Measurements from ENCODE around the gene LEP. TPM values are rescaled to one million over a fixed set of nuclear protein-coding genes. Genes with fewer than 3 reads are reported as not detected.

The LEP gene
- not detected in 2 replicates for total RNA-seq
- polyA plus RNA-seq: not detected in 2 replicates

DNA sequence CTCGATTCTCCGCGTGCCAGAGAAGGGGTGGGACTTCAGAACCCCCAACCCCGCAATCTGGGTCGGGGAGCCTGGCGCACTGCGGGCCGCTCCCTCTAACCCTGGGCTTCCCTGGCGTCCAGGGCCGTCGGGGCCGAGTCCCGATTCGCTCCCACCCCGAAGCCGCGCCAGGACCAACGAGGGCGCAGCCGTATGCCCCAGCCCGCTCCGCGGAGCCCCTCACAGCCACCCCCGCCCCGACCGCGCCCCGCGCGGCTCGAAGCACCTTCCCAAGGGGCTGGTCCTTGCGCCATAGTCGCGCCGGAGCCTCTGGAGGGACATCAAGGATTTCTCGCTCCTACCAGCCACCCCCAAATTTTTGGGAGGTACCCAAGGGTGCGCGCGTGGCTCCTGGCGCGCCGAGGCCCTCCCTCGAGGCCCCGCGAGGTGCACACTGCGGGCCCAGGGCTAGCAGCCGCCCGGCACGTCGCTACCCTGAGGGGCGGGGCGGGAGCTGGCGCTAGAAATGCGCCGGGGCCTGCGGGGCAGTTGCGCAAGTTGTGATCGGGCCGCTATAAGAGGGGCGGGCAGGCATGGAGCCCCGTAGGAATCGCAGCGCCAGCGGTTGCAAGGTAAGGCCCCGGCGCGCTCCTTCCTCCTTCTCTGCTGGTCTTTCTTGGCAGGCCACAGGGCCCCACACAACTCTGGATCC is at the start of gene LEP:
Gene LEP, plus strand, starts transcription at position 583 of the 691 bp plus-strand sequence. CDS start 10,741 bp downstream, outside the sequence.
- Histone ChIP-seq H3K27me3 (no peaks in the 10 kb centered on the region), H3K27ac (no peak within 1 kb of the TSS), H3K4me1 (ENCODE audit: low read depth) (no peaks in the 10 kb centered on the region), H3K4me3 (no peak within 1 kb of the TSS), H3K36me3 (no peaks in the 10 kb centered on the region), H3K9me3 (ENCODE audit: low read depth) (no peaks in the 10 kb centered on the region)
- DNase-seq (ENCODE audit: low read depth in 1 of 2, low spot score in 1 of 2): no peak
- TF ChIP-seq, protein P1, sequence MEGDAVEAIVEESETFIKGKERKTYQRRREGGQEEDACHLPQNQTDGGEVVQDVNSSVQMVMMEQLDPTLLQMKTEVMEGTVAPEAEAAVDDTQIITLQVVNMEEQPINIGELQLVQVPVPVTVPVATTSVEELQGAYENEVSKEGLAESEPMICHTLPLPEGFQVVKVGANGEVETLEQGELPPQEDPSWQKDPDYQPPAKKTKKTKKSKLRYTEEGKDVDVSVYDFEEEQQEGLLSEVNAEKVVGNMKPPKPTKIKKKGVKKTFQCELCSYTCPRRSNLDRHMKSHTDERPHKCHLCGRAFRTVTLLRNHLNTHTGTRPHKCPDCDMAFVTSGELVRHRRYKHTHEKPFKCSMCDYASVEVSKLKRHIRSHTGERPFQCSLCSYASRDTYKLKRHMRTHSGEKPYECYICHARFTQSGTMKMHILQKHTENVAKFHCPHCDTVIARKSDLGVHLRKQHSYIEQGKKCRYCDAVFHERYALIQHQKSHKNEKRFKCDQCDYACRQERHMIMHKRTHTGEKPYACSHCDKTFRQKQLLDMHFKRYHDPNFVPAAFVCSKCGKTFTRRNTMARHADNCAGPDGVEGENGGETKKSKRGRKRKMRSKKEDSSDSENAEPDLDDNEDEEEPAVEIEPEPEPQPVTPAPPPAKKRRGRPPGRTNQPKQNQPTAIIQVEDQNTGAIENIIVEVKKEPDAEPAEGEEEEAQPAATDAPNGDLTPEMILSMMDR (IDR thresholded peaks at IDR 0.05; ENCODE audit: low read depth, low read length): no peak

GRCh38 chr7:128192497-128193142 is 48.5 kb upstream of the LEP start:
- peaks cover 5% of the 10 kb centered on the region for H3K27me3 ChIP-seq
- no peak overlapping the region for H3K4me3 ChIP-seq
- no peaks in the 10 kb centered on the region for H3K4me1 ChIP-seq (ENCODE audit: low read depth)
- H3K36me3 ChIP-seq: no peaks in the 10 kb centered on the region
- H3K9me3 ChIP-seq (ENCODE audit: low read depth): no peaks in the 10 kb centered on the region
- TF ChIP-seq, protein P1 (IDR thresholded peaks at IDR 0.05; ENCODE audit: low read depth, low read length): no peak
- no peak for DNase-seq (ENCODE audit: low read depth in 1 of 2, low spot score in 1 of 2)
- H3K27ac ChIP-seq: no peak overlapping the region

GRCh38 chr7:128194533-128195282 is 46.4 kb upstream of the LEP start:
- Histone ChIP-seq H3K27me3 (peaks cover 13% of the 10 kb centered on the region), H3K9me3 (ENCODE audit: low read depth) (no peaks in the 10 kb centered on the region), H3K27ac (no peak overlapping the region), H3K4me3 (no peak overlapping the region), H3K36me3 (no peaks in the 10 kb centered on the region), H3K4me1 (ENCODE audit: low read depth) (no peaks in the 10 kb centered on the region)
- DNase-seq (ENCODE audit: low read depth in 1 of 2, low spot score in 1 of 2): no peak
- TF ChIP-seq, protein P1 (IDR thresholded peaks at IDR 0.05; ENCODE audit: low read depth, low read length): no peak

- H3K9me3 ChIP-seq (ENCODE audit: low read depth): no peaks in the 10 kb centered on the region
- H3K27ac ChIP-seq: no peak overlapping the region
- H3K27me3 ChIP-seq: peaks cover 41% of the 10 kb centered on the region
- H3K4me3 ChIP-seq: no peak overlapping the region
- H3K4me1 ChIP-seq (ENCODE audit: low read depth): peaks cover 2% of the 10 kb centered on the region
- TF ChIP-seq, protein P1 (IDR thresholded peaks at IDR 0.05; ENCODE audit: low read depth, low read length): no peak
- H3K36me3 ChIP-seq: no peaks in the 10 kb centered on the region
- DNase-seq (ENCODE audit: low read depth in 1 of 2, low spot score in 1 of 2): no peak
Observed at GRCh38 chr7:128197589-128197988, 43.5 kb upstream of the LEP start.

DNA sequence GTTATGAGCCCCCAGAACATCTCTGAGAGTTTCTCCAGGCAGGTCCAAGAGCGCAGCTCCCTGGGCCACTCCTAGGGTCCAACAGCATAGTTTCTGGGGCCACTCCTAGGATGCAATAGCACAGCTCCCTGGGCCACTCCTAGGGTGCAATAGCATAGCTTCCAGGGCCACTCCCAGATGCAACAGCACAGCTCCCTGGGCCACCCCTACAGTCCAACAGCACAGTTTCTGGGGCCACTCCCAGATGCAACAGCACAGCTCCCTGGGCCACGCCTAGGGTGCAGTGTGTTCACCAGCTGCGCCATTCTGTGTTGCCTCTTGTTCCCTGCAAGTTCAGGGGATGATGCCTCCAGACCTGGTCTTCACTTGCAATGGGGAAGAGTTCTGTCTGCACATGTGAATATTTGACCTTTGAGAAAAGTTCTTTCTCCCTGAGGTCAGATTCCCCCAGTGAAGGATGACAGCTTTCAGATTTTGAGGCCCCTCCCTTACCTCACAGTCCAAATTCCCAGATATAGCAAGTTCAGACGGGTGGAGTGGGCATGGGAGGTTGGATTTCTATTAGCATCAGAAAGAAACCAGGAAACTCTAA is 43.0 kb upstream of the LEP start:
- no peak for DNase-seq (ENCODE audit: low read depth in 1 of 2, low spot score in 1 of 2)
- no peaks in the 10 kb centered on the region for H3K36me3 ChIP-seq
- TF ChIP-seq, protein P1 (IDR thresholded peaks at IDR 0.05; ENCODE audit: low read depth, low read length): no peak
- H3K9me3 ChIP-seq (ENCODE audit: low read depth): no peaks in the 10 kb centered on the region
- H3K4me1 ChIP-seq (ENCODE audit: low read depth): peaks cover 2% of the 10 kb centered on the region
- H3K4me3 ChIP-seq: no peak overlapping the region
- peaks cover 46% of the 10 kb centered on the region for H3K27me3 ChIP-seq
- no peak overlapping the region for H3K27ac ChIP-seq

Data from cardiac muscle cell (in vitro differentiated cells and primary cell).